ENCODE measurements around the gene KLF13.

KLF13 gene

GRCh38 chr15:31367021-31367729 is 40.5 kb downstream of the KLF13 start:
- no peak overlapping the region for H3K4me3 ChIP-seq (replicated peaks; ENCODE audit: low read depth, low read length)
- TF ChIP-seq CTCF (IDR thresholded peaks at IDR 0.05; ENCODE audit: low read length, missing control alignments) = no peak
- no peak for DNase-seq (ENCODE audit: low read depth)

- H3K4me3 ChIP-seq (replicated peaks; ENCODE audit: low read depth, low read length) = no peak overlapping the region
- no peak for DNase-seq (ENCODE audit: low read depth)
- TF ChIP-seq CTCF (IDR thresholded peaks at IDR 0.05; ENCODE audit: low read length, missing control alignments) = no peak
Measured at GRCh38 chr15:31367730-31368344, 41.2 kb downstream of the KLF13 start.

GRCh38 chr15:31369727-31370126 is 43.1 kb downstream of the KLF13 start:
- no peak for DNase-seq (ENCODE audit: low read depth)
- no peak for TF ChIP-seq CTCF (IDR thresholded peaks at IDR 0.05; ENCODE audit: low read length, missing control alignments)
- H3K4me3 ChIP-seq (replicated peaks; ENCODE audit: low read depth, low read length) = no peak overlapping the region

- DNase-seq (ENCODE audit: low read depth) = no peak
- H3K4me3 ChIP-seq (replicated peaks; ENCODE audit: low read depth, low read length) = no peak overlapping the region
- no peak for TF ChIP-seq CTCF (IDR thresholded peaks at IDR 0.05; ENCODE audit: low read length, missing control alignments)
Measured at GRCh38 chr15:31371520-31372240, 45.0 kb downstream of the KLF13 start.

- H3K4me3 ChIP-seq (replicated peaks; ENCODE audit: low read depth, low read length) = no peak overlapping the region
- no peak for TF ChIP-seq CTCF (IDR thresholded peaks at IDR 0.05; ENCODE audit: low read length, missing control alignments)
- peak; percentile 87 for DNase-seq (ENCODE audit: low read depth)
Measured at GRCh38 chr15:31372635-31373091, 46.0 kb downstream of the KLF13 start.

GRCh38 chr15:31373096-31373865 is 46.6 kb downstream of the KLF13 start:
- no peak overlapping the region for H3K4me3 ChIP-seq (replicated peaks; ENCODE audit: low read depth, low read length)
- TF ChIP-seq CTCF (IDR thresholded peaks at IDR 0.05; ENCODE audit: low read length, missing control alignments) = no peak
- no peak for DNase-seq (ENCODE audit: low read depth)

All from fibroblast of pulmonary artery (primary cell).